Duodenal mucosa (tissue), 2 donors: ENCODE results near the gene DKK3.

Experiments used
- H3K27ac ChIP-seq: one replicate; pipeline ENCODE4 v1.7.0; 2013; ENCODE audit warnings: low read depth, low read length
- H3K27me3 ChIP-seq, 2 donors: one replicate each; pipeline ENCODE4 v1.7.0; 2013; ENCODE audit warnings: low read length in 2 of 2, control low read depth in 1 of 2; ENCODE audit not compliant: insufficient read depth in 2 of 2, control insufficient read depth in 1 of 2
- H3K36me3 ChIP-seq, 2 donors: one replicate each; pipeline ENCODE4 v1.7.0; 2013; ENCODE audit warnings: low read length in 2 of 2, control low read depth in 1 of 2; ENCODE audit not compliant: insufficient read depth in 2 of 2, control insufficient read depth in 1 of 2
- H3K4me1 ChIP-seq, 2 donors: one replicate each; pipeline ENCODE4 v1.7.0; 2013; ENCODE audit warnings: low read length in 2 of 2, control low read depth in 1 of 2; ENCODE audit not compliant: insufficient read depth in 2 of 2, control insufficient read depth in 1 of 2
- H3K4me3 ChIP-seq, 2 donors: one replicate each; pipeline ENCODE4 v1.7.0; 2013; ENCODE audit warnings: low read length in 2 of 2, low read depth in 1 of 2
- H3K9ac ChIP-seq, 2 donors: one replicate each; pipeline ENCODE4 v1.7.0; 2013; ENCODE audit warnings: low read length in 2 of 2, low read depth in 1 of 2
- H3K9me3 ChIP-seq, 2 donors: one replicate each; pipeline ENCODE4 v1.7.0; 2013; ENCODE audit warnings: low read length in 2 of 2, control low read depth in 1 of 2; ENCODE audit not compliant: control insufficient read depth in 1 of 2

The DKK3 gene

GRCh38 chr11:11968511-11969280, 39.7 kb downstream of the DKK3 start:
- Histone ChIP-seq H3K9ac (no peak overlapping the region), H3K36me3 (no peaks in the 10 kb centered on the region), H3K27me3 (peaks cover 0 to 3% of the 10 kb centered on the region in 2 donors), H3K4me3 (no peak overlapping the region), H3K4me1 (peaks cover 7% of the 10 kb centered on the region in 2 donors), H3K27ac (no peak overlapping the region), H3K9me3 (no peaks in the 10 kb centered on the region)

GRCh38 chr11:11967669-11968510, 40.5 kb downstream of the DKK3 start:
- Histone ChIP-seq H3K4me1 (peaks cover 1 to 5% of the 10 kb centered on the region in 2 donors), H3K36me3 (no peaks in the 10 kb centered on the region), H3K4me3 (no peak overlapping the region), H3K9me3 (no peaks in the 10 kb centered on the region), H3K27me3 (peaks cover 0 to 3% of the 10 kb centered on the region in 2 donors), H3K27ac (no peak overlapping the region), H3K9ac (no peak overlapping the region)

- H3K27me3 ChIP-seq, result peaks cover 0 to 3% of the 10 kb centered on the region in 2 donors
- no peak overlapping the region for H3K4me3 ChIP-seq
- peaks cover 0 to under 1% of the 10 kb centered on the region in 2 donors for H3K4me1 ChIP-seq
- H3K9ac ChIP-seq, result no peak overlapping the region
- H3K27ac ChIP-seq, result no peak overlapping the region
- no peaks in the 10 kb centered on the region for H3K36me3 ChIP-seq
- no peaks in the 10 kb centered on the region for H3K9me3 ChIP-seq
Observed at GRCh38 chr11:11966826-11967668, 41.4 kb downstream of the DKK3 start.

GRCh38 chr11:11966354-11966741, 42.1 kb downstream of the DKK3 start:
- Histone ChIP-seq H3K27ac (no peak overlapping the region), H3K4me1 (no peaks in the 10 kb centered on the region)

DNA sequence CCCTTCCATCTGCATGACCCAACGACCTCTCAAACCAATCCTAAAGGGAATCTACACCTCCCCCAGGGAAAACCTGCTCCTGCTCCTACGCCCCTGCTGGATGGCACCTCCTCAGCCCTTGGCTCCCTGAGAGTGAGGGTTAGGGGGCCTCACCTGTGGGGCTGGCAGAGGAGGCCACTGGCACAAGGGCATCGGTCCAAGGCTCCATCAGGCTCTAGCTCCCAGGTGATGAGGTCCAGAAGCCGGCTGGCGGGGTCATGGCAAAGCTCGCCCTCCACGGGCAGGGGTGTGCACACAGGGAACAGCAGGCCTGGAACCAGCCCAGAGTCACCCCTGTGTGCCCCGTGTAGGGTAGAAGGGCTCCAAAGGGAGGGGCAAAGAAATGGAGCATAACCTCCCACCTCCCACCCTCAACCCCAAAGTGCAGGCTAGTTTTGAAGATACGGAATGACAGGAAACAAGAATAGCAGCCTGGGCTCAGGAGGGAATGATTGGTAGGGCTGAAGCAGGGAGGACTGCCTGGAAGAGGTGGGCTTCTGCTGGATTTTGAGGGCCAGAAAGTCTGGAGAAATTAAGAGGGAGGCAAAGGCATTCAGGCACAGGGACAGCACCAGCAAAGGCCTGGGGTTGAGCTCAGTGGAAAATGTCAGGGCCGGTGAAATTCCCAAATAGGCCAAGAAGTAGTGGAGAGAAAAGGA, 42.6 kb downstream of the DKK3 start:
- Histone ChIP-seq H3K4me1 (no peaks in the 10 kb centered on the region), H3K27me3 (peaks cover 0 to 3% of the 10 kb centered on the region in 2 donors), H3K9me3 (no peaks in the 10 kb centered on the region), H3K9ac (no peak overlapping the region), H3K36me3 (no peaks in the 10 kb centered on the region), H3K4me3 (no peak overlapping the region), H3K27ac (no peak overlapping the region)

More at GRCh38 chr11:11966354-11966741, 42.1 kb downstream of the DKK3 start:
- H3K9me3 ChIP-seq, result no peaks in the 10 kb centered on the region
- peaks cover 0 to 3% of the 10 kb centered on the region in 2 donors for H3K27me3 ChIP-seq
- H3K4me3 ChIP-seq, result no peak overlapping the region
- no peaks in the 10 kb centered on the region for H3K36me3 ChIP-seq
- H3K9ac ChIP-seq, result no peak overlapping the region

DNA sequence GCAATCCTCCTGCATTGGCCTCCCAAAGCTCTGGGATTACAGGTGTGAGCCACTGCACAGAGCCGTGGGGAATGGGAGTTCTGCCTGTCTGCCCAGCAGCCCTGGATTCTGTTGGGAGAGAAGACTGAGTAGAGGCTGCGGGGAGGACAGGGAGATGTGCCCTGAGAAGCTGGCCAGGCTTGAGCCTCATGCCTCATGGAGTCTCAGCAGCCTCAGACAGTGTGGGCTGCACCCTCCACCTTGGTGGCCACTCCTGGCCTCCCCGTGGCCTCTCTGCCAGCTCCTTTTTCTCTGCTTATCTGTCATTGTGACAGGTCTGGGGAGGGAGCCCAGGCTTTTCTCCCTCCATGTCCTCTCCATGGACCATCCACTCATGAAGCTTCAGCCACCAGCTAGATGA, 43.2 kb downstream of the DKK3 start:
- no peaks in the 10 kb centered on the region for H3K36me3 ChIP-seq
- H3K4me1 ChIP-seq, result no peaks in the 10 kb centered on the region

GRCh38 chr11:11964774-11965150, 43.7 kb downstream of the DKK3 start:
- H3K9ac ChIP-seq, result no peak overlapping the region
- no peak overlapping the region for H3K4me3 ChIP-seq
- no peaks in the 10 kb centered on the region for H3K36me3 ChIP-seq
- H3K9me3 ChIP-seq, result no peaks in the 10 kb centered on the region
- peaks cover 0 to 3% of the 10 kb centered on the region in 2 donors for H3K27me3 ChIP-seq
- no peak overlapping the region for H3K27ac ChIP-seq
- no peaks in the 10 kb centered on the region for H3K4me1 ChIP-seq

More for the DNA sequence above, 43.2 kb downstream of the DKK3 start:
- Histone ChIP-seq H3K27me3 (peaks cover 0 to 3% of the 10 kb centered on the region in 2 donors), H3K9ac (no peak overlapping the region), H3K9me3 (no peaks in the 10 kb centered on the region), H3K27ac (no peak overlapping the region), H3K4me3 (no peak overlapping the region)

DNA sequence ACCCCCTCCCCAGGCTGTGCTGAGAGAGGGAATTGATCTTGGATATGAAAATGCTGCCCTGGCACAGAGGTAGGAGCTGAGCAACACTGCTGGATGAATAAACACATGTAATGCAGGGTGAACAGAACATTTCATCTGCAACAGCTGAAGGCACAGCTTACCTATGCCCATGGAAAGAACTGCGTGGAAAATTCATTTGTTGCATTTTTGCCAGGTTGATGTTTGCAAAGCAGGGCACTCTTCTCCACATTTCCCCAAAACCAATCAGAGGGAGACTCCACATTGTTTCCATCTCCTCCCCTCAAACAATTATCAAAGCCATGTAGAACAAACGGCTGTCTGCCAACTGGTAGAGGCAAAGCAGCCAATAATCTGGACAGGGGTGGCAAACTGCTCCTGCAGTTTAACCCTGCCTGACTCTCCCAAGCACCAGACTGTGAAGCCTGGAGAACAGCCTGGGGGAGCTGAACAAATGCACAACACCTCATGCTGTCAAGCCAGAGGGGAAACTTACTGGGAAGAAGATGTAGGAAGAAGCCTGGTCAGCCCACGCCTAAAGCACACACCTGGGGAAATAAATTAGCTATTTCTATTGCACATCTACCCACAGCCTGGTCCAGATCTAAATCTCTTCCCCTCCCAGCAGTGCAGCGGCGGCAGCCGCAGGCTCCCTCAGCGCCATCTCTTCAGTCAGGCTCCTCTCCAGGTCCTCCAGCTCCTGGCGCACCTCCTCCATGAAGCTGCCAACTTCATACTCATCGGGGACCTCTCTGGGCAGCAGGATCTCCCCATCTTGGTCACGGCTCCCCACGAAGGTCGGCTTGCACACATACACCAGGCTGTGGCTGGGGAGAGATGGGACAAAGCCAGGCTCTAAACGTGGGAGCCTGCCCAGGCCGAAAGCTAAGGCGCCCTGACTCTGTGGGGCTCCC, 44.3 kb downstream of the DKK3 start:
- Histone ChIP-seq H3K9ac (no peak overlapping the region), H3K27ac (no peak overlapping the region), H3K4me1 (no peaks in the 10 kb centered on the region), H3K9me3 (no peaks in the 10 kb centered on the region), H3K36me3 (no peaks in the 10 kb centered on the region), H3K27me3 (peaks cover 0 to 3% of the 10 kb centered on the region in 2 donors), H3K4me3 (no peak overlapping the region)

DNA sequence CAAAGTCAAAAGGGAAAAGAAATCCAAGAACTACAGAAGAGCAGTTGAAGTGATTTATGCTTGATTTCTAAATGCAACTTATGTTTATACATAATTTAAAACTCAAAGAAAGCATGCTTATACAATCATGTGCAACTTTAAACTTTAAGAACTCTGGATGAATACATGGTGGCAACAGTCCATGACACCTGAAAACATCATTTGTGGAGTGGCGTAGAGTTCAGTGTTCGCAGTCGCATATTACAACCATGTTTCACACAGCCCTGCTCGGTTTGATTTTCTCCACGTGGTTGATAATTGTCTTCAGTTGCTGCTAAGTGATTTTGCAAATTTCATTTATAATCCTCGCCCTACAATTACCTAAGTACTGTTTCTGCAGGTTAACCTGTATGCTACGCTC, 45.4 kb downstream of the DKK3 start:
- no peaks in the 10 kb centered on the region for H3K9me3 ChIP-seq
- no peak overlapping the region for H3K27ac ChIP-seq
- peaks cover 0 to 3% of the 10 kb centered on the region in 2 donors for H3K27me3 ChIP-seq
- no peaks in the 10 kb centered on the region for H3K4me1 ChIP-seq
- no peak overlapping the region for H3K4me3 ChIP-seq
- H3K9ac ChIP-seq, result no peak overlapping the region
- no peaks in the 10 kb centered on the region for H3K36me3 ChIP-seq
